Measurements from ENCODE around the gene ZFAND3.

GRCh38 chr6:37792457-37793033 is 27.0 kb upstream of the ZFAND3 start:
- TF ChIP-seq CTCF (IDR thresholded peaks at IDR 0.05; ENCODE audit: low read length) (no peak), EZH2 (IDR thresholded peaks at IDR 0.05; ENCODE audit: borderline replicate concordance, low read length) (no peak)

All from OCI-LY1 (cell line).